Kidney (tissue), 14 donors: ENCODE measurements around the gene RARG. TPM values are rescaled to one million over a fixed set of nuclear protein-coding genes. Genes with fewer than 3 reads are reported as not detected.

Experiments
- DNase-seq, 5 donors: peaks; one replicate each; pipeline ENCODE4 v3.0.0-alpha.2; 2013 to 2020
- FAIRE-seq: peaks from 2 replicates; lab custom pipeline; 2012; peaks lifted over from hg19 to GRCh38; lab: Jason Lieb, UNC
- H3K27ac ChIP-seq, 2 donors: one replicate each; pipeline ENCODE4 v1.7.0; 2013; ENCODE audit warnings: low read depth in 2 of 2, low read length in 2 of 2, inconsistent platforms in 1 of 2
- H3K27me3 ChIP-seq: one replicate; pipeline ENCODE4 v1.7.1; 2013; ENCODE audit warnings: low read length, inconsistent platforms; ENCODE audit not compliant: control insufficient read depth, insufficient read depth
- H3K36me3 ChIP-seq, 3 donors: one replicate each; pipeline versions ENCODE4 v1.7.0 to v1.7.1; 2013; ENCODE audit warnings: low read length in 3 of 3, control low read depth in 1 of 3, inconsistent platforms in 1 of 3; ENCODE audit not compliant: insufficient read depth in 3 of 3, control insufficient read depth in 2 of 3
- H3K4me1 ChIP-seq, 3 donors: one replicate each; pipeline versions ENCODE4 v1.7.0 to v1.7.1; 2013; ENCODE audit warnings: low read length in 3 of 3, inconsistent platforms in 1 of 3, low read depth in 1 of 3; ENCODE audit not compliant: control insufficient read depth in 2 of 3, insufficient read depth in 2 of 3
- H3K4me3 ChIP-seq, 3 donors: one replicate each; pipeline versions ENCODE4 v1.7.0 to v1.8.1; 2013; ENCODE audit warnings: low read length in 3 of 3, control low read depth in 1 of 3, inconsistent platforms in 1 of 3
- H3K9ac ChIP-seq, 3 donors: one replicate each; pipeline versions ENCODE4 v1.7.0 to v1.7.1; 2013; ENCODE audit warnings: low read length in 3 of 3, control low read depth in 1 of 3, inconsistent platforms in 1 of 3
- H3K9me3 ChIP-seq, 3 donors: one replicate each; pipeline versions ENCODE4 v1.7.0 to v1.7.1; 2013; ENCODE audit warnings: low read length in 3 of 3, control low read depth in 1 of 3, inconsistent platforms in 1 of 3; ENCODE audit not compliant: control insufficient read depth in 2 of 3, insufficient read depth in 1 of 3
- intact Hi-C: fragments of 100-400 bp; cut with DNase I; formaldehyde crosslinking; loops from one replicate; pipeline ENCODE4 v1.11.1; 2022
- polyA plus RNA-seq: library from polyadenylated mRNA; stranded (reverse); fragments of 350-450 nt; fragmentation: Illumina TruSeq; extraction: RNeasy Lipid Tissue Mini Kit (QIAGEN cat#74804); gene quantifications from one replicate; pipeline ENCODE4 v1.2.3, GENCODE V29; 2014; ENCODE audit warnings: low read depth, low replicate concordance; ENCODE audit not compliant: insufficient read depth
- total RNA-seq: library from RNA; stranded (reverse); fragmentation: NEBNext Ultra II Directional; extraction: Animal tissue kit (Norgen Biotek cat#: 25700); gene quantifications from one replicate; pipeline ENCODE4 v1.2.1, GENCODE V29; 2021
- TF ChIP-seq, protein P1 (sequence below): IDR thresholded peaks from 3 replicates; pipeline ENCODE4 v1.5.1; 2012; ENCODE audit warnings: mild to moderate bottlenecking, moderate library complexity, borderline replicate concordance; ENCODE audit not compliant: insufficient read depth; ENCODE audit errors: extremely low read depth
- donor health status: control.
- donor health status: control.
- donor health status: control.
- donor health status: control.
- donor health status: control.
- donor health status: DM: yes; HTN: yes; CAD: no.
- donor health status: Normal renal cell carcinoma (clear cell type).

Gene RARG
- total and polyA plus RNA-seq, 2 donors from 2014 or later: 13.2 to 34.1 TPM

DNA sequence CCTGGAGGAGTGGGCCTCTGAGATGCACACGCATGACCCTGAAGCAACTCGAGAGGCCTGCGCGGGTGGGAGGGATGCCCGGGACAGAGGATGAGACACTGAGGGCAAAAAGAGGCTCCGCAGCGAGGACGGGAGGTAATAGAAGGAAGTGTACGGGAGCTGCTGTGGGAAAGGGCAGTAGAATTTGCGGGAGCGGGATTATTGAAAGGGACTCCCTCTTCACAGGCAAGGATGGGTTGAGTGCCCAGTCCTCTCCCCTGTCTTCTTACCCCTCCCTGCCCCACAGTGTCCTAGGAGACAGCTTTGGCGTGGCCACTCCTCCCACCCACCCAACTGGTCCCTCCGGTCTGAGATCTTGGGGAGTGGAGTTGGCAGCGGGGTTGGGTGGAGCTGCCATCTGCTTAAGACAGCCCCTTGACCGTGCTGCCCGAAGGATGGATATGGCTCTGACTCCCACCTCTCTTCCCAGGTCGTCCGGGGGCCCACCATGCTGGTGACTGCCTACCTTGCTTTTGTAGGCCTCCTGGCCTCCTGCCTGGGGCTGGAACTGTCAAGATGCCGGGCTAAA is 20.4 kb upstream of the RARG start:
- TF ChIP-seq, protein P1, sequence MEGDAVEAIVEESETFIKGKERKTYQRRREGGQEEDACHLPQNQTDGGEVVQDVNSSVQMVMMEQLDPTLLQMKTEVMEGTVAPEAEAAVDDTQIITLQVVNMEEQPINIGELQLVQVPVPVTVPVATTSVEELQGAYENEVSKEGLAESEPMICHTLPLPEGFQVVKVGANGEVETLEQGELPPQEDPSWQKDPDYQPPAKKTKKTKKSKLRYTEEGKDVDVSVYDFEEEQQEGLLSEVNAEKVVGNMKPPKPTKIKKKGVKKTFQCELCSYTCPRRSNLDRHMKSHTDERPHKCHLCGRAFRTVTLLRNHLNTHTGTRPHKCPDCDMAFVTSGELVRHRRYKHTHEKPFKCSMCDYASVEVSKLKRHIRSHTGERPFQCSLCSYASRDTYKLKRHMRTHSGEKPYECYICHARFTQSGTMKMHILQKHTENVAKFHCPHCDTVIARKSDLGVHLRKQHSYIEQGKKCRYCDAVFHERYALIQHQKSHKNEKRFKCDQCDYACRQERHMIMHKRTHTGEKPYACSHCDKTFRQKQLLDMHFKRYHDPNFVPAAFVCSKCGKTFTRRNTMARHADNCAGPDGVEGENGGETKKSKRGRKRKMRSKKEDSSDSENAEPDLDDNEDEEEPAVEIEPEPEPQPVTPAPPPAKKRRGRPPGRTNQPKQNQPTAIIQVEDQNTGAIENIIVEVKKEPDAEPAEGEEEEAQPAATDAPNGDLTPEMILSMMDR: no peak
- no peaks in the 10 kb centered on the region for H3K27me3 ChIP-seq
- H3K9me3 ChIP-seq: no peaks in the 10 kb centered on the region
- H3K27ac ChIP-seq: peak overlapping the region; percentile 75 to 96
- peaks cover 3 to 18% (median 7%) of the 10 kb centered on the region in 3 donors for H3K4me1 ChIP-seq
- FAIRE-seq (no peak), DNase-seq (peak in 2 of 5 donors; percentile 66 to 76)
- intact Hi-C loops: no loop called here
- peaks cover 0 to 7% (median 6%) of the 10 kb centered on the region in 3 donors for H3K36me3 ChIP-seq
- H3K9ac ChIP-seq: peak overlapping the region; percentile 55 to 90 (median 87)
- peak overlapping the region; percentile 70 to 93 (median 77) for H3K4me3 ChIP-seq

DNA sequence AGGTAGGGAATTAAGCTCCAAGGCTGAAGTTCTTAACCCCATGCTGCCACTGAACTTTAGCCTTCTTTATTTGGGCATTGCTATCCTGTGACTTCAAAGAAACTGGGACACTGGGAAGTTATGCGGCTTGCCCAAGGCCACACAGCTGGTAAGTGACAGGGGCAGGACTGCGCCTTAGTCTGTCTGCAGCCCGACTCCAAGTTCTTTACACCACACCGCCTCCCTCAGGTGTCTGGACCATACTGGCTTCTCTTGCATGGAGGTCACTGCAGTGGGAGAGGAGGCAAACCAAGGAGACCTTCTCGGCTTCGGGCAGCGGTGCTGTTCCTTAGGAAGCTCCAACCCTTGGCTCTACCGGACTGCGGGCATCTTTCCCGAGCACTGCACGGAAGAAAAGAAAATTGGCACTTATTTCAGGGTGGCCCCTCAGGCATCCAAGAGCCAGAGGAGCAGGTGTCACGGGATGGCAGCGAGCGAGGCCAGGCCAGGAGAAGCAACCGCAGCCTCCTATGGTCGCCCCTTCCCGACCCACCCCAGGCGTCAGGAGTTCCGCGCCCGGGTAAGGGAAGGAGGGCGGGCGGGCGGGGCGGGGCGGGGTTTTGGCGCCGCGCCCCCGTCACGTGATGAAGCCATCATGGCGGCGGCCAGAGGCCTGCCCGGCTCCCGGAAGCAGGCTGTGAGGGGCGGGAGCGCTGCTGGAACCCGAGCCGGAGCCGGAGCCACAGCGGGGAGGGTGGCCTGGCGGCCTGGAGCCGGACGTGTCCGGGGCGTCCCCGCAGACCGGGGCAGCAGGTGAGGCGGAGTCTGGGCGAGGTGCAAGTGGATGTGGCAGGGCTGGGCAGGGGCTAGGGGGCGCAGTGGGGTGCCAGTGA is 19.7 kb upstream of the RARG start:
- Histone ChIP-seq H3K9ac (peak overlapping the region; percentile 56 to 90 (median 87)), H3K36me3 (peaks cover 0 to 7% (median 6%) of the 10 kb centered on the region in 3 donors), H3K27me3 (no peaks in the 10 kb centered on the region), H3K4me1 (peaks cover 3 to 18% (median 7%) of the 10 kb centered on the region in 3 donors), H3K27ac (peak overlapping the region; percentile 84 to 96), H3K4me3 (peak overlapping the region; percentile 70 to 93 (median 77)), H3K9me3 (no peaks in the 10 kb centered on the region)
- DNase-seq (peak; percentile 90 to 94 (median 93)), FAIRE-seq (no peak)
- TF ChIP-seq, protein P1: peak; percentile 29
- intact Hi-C loops: no loop called here

DNA sequence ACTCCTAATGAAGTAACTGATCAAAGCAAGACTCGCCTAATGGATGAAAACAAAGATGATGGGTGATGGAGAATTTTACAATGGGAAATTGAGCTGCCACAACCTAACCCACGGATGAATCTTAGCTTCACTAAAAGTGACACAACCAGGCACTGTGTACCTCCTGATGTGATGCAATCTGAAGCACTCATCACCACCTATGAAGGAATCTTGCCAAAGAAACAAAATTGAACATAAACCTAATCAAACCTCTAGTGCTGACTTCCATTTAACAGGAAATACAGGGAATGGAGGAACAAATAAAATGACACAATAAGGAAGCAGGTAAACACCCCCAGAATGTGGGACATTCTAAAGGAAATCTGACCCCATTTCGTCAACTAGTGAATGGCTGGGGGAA is 13.3 kb upstream of the RARG start:
- TF ChIP-seq, protein P1: no peak
- H3K27me3 ChIP-seq: no peaks in the 10 kb centered on the region
- H3K36me3 ChIP-seq: no peaks in the 10 kb centered on the region
- FAIRE-seq (no peak), DNase-seq (no peak)
- no peaks in the 10 kb centered on the region for H3K9me3 ChIP-seq
- intact Hi-C loops: no loop called here
- no peak overlapping the region for H3K9ac ChIP-seq
- no peaks in the 10 kb centered on the region for H3K4me1 ChIP-seq
- H3K4me3 ChIP-seq: no peak overlapping the region
- no peak overlapping the region for H3K27ac ChIP-seq
